ENCODE measurements around the gene ANAPC2.

DNA sequence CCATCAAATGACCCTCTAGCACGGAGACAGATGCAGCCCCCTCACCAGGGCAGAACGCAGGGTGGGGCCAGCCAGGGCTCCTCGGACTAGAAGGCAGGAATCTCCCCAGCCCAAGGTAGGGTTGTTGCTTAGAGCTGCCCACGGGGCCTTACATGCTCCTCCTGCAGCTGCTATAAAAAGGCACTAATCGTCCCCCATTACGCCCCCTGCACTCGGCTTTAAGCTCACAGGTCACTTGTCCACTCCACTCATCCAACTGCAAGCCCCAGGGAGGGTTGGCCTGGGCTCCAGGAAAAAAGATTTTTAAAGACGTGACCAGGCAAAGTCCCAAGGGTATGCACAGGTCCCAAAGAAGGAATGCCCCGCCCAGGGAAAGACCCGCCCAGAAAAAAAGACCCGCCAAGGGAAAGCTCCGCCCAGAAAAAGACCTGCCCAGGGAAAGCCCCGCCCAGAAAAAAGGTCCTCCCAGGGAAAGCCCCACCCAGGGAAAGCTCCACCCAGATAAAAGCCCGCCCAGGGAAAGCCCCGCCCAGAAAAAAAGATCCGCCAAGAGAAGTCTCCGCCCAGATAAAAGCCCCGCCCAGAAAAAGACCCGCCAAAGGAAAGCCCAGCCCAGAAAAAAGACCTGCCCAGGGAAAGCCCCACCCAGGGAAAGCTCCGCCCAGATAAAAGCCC lies 38.3 kb downstream of the ANAPC2 start:
- TF ChIP-seq, protein P1, sequence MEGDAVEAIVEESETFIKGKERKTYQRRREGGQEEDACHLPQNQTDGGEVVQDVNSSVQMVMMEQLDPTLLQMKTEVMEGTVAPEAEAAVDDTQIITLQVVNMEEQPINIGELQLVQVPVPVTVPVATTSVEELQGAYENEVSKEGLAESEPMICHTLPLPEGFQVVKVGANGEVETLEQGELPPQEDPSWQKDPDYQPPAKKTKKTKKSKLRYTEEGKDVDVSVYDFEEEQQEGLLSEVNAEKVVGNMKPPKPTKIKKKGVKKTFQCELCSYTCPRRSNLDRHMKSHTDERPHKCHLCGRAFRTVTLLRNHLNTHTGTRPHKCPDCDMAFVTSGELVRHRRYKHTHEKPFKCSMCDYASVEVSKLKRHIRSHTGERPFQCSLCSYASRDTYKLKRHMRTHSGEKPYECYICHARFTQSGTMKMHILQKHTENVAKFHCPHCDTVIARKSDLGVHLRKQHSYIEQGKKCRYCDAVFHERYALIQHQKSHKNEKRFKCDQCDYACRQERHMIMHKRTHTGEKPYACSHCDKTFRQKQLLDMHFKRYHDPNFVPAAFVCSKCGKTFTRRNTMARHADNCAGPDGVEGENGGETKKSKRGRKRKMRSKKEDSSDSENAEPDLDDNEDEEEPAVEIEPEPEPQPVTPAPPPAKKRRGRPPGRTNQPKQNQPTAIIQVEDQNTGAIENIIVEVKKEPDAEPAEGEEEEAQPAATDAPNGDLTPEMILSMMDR (conservative IDR thresholded peaks at IDR 0.05 in 1 of 2, IDR thresholded peaks at IDR 0.05 in 1 of 2; ENCODE audit: extremely low read depth in 1 of 2, insufficient read depth in 1 of 2, low read depth in 1 of 2, low read length in 2 of 2), result no peak
- TF ChIP-seq EZH2 (IDR thresholded peaks at IDR 0.05; ENCODE audit: borderline replicate concordance, low read length), result no peak

Measured in mammary epithelial cell (primary cell).